ENCODE measurements around the gene SLX4IP.
A peak's percentile ranks its signal among the peaks of the same experiment; 100 is the strongest.

DNA sequence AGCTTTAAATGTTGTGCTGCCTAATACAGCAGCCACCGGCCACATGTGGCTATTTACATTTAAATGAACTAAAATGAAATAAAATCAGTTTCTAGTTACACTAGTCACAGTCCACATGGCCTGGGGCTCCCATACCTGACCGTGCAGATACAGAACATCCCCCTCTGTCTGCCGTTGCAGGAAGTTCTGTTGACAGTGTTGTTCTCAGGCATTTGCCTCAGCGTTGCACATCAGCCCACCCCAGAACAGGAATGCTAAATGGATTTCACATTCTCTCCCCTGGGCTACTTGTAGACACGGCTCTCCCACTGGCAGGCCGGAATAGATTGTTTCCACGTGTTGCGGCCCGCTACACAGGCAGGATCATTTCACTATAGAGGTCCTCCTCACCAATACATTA, 212.4 kb downstream of the SLX4IP start:
- TF ChIP-seq CTCF (IDR thresholded peaks at IDR 0.05; ENCODE audit: low read depth, low read length) (peak; percentile 14), POLR2A (IDR thresholded peaks at IDR 0.05; ENCODE audit: extremely low read depth, insufficient read length) (no peak), MYC (IDR thresholded peaks at IDR 0.05; ENCODE audit: low read depth, low read length) (no peak)
- TF ChIP-seq, protein P1, sequence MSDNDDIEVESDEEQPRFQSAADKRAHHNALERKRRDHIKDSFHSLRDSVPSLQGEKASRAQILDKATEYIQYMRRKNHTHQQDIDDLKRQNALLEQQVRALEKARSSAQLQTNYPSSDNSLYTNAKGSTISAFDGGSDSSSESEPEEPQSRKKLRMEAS (IDR thresholded peaks at IDR 0.05; ENCODE audit: low read depth, low read length): 0 out of 2 replicates have a peak, but pooled peaks have one; percentile 18
